ENCODE measurements around the gene GAD1. TPM values are rescaled to one million over a fixed set of nuclear protein-coding genes. Genes with fewer than 3 reads are reported as not detected.

Gene GAD1
- total and polyA plus RNA-seq, 9 donors: 0.22 to 0.77 (median 0.33) TPM; not detected in 1

- H3K27me3 ChIP-seq: no peaks in the 10 kb centered on the region
- H3K27ac ChIP-seq: no peak overlapping the region
- no peak overlapping the region for H3K4me3 ChIP-seq
- no peaks in the 10 kb centered on the region for H3K4me1 ChIP-seq (ENCODE audit: insufficient read depth)
- H3K36me3 ChIP-seq: no peaks in the 10 kb centered on the region
- no peaks in the 10 kb centered on the region for H3K9me3 ChIP-seq
- 69 to 87% (median 77%) methylated on average over 2 of the region's 2 CpGs for WGBS, 3 donors
- intact Hi-C loops (cut with DNase I): no loop called here
- no peak for TF ChIP-seq POLR2A (IDR thresholded peaks at IDR 0.05)
- no peak for TF ChIP-seq CTCF (IDR thresholded peaks at IDR 0.05)
- no peak for TF ChIP-seq EP300 (IDR thresholded peaks at IDR 0.05)
- no peak for DNase-seq
Observed at GRCh38 chr2:170848587-170848986, 31.9 kb downstream of the GAD1 start.

DNA sequence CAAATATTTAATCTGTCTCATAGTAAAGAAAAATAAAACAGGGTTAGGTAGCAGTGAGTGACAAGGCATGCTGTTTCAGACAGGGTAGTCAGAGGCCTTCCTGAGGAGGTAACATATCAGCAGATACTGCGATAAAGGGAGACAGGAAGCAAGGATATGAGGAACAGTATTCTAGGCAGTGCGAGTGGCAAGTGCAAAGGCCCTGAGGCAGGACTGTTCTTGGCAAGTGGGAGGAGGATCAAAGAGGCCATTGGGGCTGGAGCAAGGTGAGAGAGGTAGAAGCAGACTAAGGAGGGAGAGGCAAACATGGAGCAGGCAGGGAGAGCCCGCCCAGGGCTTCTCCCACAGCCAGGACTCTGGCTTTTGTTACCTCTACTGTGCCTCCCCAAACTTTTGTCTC is 33.6 kb downstream of the GAD1 start:
- no peaks in the 10 kb centered on the region for H3K27me3 ChIP-seq
- H3K36me3 ChIP-seq: no peaks in the 10 kb centered on the region
- no peak overlapping the region for H3K27ac ChIP-seq
- 89 to 97% (median 91%) methylated on average over 3 of the region's 3 CpGs for WGBS, 3 donors
- intact Hi-C loops (cut with DNase I): no loop called here
- H3K9me3 ChIP-seq: no peaks in the 10 kb centered on the region
- H3K4me1 ChIP-seq (ENCODE audit: insufficient read depth): no peaks in the 10 kb centered on the region
- H3K4me3 ChIP-seq: no peak overlapping the region
- no peak for TF ChIP-seq CTCF (IDR thresholded peaks at IDR 0.05)
- no peak for TF ChIP-seq EP300 (IDR thresholded peaks at IDR 0.05)
- DNase-seq: no peak

DNA sequence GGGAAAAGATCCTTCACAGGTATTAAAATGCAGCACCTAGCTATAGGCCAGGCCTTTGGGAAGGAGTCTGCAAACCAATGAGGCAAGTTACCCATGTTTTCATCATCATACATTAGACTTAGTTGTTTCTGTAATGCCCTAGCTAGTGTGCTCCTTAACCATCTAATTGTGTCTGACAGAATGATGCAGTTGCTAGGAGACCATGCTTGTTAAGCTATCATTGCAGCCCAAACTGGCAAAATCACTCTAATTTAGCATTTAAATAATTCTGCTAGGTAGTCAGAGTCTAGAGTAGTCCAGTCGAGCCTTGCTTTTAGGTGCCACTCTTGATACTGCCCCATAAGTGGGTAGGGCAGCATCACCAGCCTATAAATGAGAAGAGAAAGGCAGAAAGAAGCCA is 34.9 kb downstream of the GAD1 start:
- Histone ChIP-seq H3K4me1 (ENCODE audit: insufficient read depth) (no peaks in the 10 kb centered on the region), H3K4me3 (no peak overlapping the region), H3K9me3 (no peaks in the 10 kb centered on the region), H3K27me3 (no peaks in the 10 kb centered on the region), H3K36me3 (no peaks in the 10 kb centered on the region), H3K27ac (no peak overlapping the region)
- intact Hi-C loops (cut with DNase I): no loop called here
- 84 to 95% (median 88%) methylated on average over 1 of the region's 1 CpG for WGBS, 3 donors
- DNase-seq: no peak
- TF ChIP-seq CTCF (IDR thresholded peaks at IDR 0.05) (no peak), EP300 (IDR thresholded peaks at IDR 0.05) (no peak), POLR2A (IDR thresholded peaks at IDR 0.05) (no peak)

DNA sequence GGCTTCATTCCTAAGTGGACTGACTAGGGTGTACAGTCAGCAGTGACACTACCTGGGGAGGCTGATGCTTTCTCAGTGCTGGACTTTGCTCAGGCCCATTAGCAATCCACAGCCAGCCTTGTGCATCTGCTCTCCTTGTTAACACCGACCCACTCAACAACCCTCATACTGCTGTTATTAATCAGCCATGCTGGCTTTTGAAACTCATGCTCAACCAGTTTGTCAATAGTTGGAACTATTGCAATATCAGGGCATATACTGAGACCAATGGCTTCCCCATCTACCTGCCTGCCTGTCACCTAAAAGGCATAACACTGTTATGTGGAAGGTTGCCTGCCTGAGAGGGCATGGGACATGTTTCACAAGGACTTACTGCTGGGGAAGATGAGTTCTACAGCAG is 39.4 kb downstream of the GAD1 start:
- DNase-seq: no peak
- WGBS, 3 donors: 82 to 95% (median 90%) methylated on average over 1 of the region's 1 CpG
- TF ChIP-seq EP300 (IDR thresholded peaks at IDR 0.05) (no peak), POLR2A (IDR thresholded peaks at IDR 0.05) (no peak), CTCF (IDR thresholded peaks at IDR 0.05) (no peak)
- Histone ChIP-seq H3K9me3 (no peaks in the 10 kb centered on the region), H3K27me3 (no peaks in the 10 kb centered on the region), H3K36me3 (no peaks in the 10 kb centered on the region), H3K27ac (no peak overlapping the region), H3K4me1 (ENCODE audit: insufficient read depth) (no peaks in the 10 kb centered on the region), H3K4me3 (no peak overlapping the region)
- intact Hi-C loops (cut with DNase I): no loop called here
